HTR-8/SVneo (cell line): ENCODE measurements around the gene HECW1.

Experiments
- DNase-seq: peaks from one replicate; pipeline ENCODE4 v3.0.0; 2011; ENCODE audit warnings: low spot score, mixed read lengths; ENCODE audit not compliant: insufficient read length
- FAIRE-seq: peaks from 2 replicates; lab custom pipeline; 2011; peaks lifted over from hg19 to GRCh38; lab: Jason Lieb, UNC

Gene HECW1

DNA sequence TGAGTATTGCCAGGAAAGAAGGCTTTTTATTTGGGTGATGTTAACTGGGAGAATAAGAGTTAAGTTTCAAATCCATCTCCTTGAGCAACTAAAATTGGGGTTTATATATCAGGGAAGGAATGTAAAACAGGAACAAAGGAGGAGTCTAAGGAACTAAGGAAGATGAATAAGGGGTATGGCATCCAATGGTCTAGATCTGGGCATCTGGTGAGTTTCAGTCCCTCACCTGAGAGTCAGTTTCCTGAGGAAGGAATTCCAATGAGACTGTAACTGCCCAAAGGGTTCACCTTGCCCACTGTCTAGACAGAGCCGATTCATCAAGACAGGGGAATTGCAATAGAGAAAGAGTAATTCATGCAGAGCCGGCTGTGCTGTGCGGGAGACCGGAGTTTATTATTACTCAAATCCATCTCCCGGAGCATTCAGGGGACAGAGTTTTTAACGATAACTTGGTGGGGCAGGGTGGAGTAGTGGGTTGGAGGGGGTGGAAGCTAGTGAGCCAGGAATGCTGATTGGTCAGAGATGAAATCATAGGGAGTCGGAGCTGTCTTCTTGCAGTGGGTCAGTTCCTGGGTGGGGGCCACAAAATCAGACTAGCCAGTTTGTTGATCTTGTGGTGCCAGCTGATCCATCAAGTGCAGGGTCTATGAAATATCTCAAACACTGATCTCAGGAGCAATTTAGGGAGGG, 282.1 kb downstream of the HECW1 start:
- DNase-seq = no peak
- FAIRE-seq = no peak

DNA sequence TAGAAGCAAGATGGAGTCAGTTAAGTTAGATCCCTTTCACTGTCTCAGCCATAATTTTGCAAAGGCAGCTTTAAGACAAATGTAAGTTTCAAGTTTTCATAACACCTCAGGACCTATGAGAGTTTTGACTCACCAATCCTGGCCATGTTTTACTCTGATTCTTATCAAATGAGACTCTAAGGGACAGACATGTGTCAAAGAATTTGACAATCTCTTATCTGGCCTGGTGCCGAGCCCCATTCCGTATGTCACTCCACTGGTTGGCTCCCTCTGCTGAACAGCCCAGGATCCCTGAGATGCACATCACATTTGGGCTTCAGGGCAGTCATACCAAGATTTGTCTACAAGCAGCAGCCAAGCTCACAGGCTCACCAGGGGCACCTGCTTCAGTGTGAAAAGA, 282.9 kb downstream of the HECW1 start:
- no peak for DNase-seq
- no peak for FAIRE-seq

DNA sequence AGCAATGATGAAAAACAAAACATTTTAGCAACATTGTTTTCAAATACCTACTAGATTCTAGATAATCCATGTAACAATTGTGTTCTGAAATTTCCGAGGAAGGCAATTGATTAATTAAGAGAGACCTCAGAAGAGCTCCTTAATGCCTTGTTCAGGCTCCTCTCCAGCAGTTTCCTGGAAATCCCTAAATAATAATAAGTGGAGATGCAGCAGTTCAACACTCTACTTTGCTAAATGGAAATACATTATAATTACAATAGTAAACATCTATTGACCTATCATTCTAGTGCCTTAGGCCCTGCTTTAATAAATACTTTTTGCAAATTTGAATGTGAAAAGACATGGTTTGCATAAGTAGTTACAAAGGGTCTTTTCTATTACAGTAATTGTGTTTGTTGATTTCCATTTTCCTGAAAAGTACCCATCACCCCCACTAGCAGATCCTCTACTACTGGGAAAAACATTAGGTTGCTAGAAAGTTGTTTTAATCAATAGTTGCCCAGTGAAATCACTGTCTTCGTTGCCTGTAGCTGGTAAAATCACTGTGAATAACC, 283.8 kb downstream of the HECW1 start:
- no peak for FAIRE-seq

GRCh38 chr7:43398831-43399230, 286.4 kb downstream of the HECW1 start:
- FAIRE-seq (no peak), DNase-seq (no peak)

More for the DNA sequence above, 283.8 kb downstream of the HECW1 start:
- no peak for DNase-seq

DNA sequence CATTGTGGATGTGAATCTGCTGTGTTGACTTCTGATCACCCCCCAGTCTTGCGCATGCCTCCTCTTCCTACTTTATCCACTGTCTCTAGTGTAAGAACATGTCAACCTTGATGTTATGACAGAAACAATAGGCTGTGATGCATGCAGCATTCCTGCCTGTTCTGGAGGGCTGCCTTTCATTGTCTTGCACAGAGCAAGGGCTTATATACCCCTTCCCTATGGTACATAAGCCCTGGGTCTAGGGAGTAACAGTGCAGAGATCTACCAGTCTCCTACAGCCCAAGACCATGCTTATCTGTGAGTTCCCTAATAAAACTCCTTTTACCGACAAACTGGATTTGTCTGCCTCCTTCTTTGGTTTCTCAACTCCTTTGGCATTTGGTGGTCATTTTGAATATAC, 293.5 kb downstream of the HECW1 start:
- DNase-seq = no peak
- no peak for FAIRE-seq

GRCh38 chr7:43406961-43407360, 294.5 kb downstream of the HECW1 start:
- DNase-seq (no peak), FAIRE-seq (no peak)

DNA sequence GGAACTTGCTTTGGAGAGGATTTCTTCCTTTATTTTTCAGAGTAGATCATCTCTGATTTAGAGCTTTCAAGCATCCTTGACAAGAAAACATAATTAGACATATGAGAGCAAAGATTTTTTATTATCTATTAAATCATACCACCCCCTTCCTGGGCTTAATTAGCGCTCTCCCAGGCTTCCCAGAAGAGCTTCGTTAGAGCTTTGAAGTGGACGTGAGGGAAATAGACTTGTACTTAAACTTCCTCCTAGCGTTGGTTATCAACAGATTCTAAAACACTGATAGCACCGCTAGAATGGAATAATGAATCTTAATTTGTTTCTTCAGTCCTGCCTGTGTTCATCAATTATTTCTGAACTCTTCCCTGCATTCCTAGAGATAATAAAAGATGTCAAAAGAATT, 296.5 kb downstream of the HECW1 start:
- no peak for FAIRE-seq
- DNase-seq = no peak

- DNase-seq = no peak
- FAIRE-seq = no peak
These were observed 305.0 kb downstream of the HECW1 start for GRCh38 chr7:43417455-43417854.

DNA sequence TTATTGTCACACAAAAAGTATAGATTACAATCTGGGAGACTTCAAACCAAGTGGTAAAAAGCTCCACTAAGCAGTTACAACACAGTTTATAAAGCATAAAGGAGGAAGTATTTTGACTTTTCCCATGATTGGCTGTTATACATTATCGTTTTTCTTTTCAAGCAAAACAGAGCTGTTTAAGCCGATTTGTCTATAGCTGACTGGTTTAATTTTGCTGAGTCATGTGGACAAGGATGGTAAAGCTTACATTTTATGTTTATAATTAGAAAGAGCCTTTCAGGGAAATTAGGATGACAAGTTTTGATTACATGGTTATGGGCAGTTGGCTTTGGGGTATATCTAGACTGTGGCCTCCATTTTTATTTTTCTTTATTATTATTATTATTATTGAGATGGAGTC, 318.0 kb downstream of the HECW1 start:
- DNase-seq (no peak), FAIRE-seq (no peak)

- FAIRE-seq (no peak), DNase-seq (peak; percentile 13)
These were observed 318.7 kb downstream of the HECW1 start for GRCh38 chr7:43431020-43431595.

DNA sequence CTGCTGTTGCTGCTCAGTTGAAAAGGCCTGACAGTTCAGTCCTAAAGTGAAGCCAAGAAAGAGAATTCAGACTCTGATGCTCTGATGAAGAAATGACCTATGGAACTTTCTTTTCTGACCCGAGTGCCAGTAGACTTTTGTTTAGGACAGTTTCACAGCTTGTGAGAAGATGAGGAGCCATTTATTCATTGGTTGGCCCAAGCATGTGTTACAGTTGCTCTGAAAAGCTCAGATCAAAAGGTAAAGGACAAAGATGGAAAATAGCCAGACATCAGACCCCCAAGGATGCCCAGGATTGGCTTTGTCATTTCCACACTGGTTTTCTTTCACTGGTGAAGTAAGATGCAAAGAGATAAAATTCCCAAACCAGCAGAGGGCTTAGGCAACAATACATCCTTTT, 321.2 kb downstream of the HECW1 start:
- no peak for FAIRE-seq

DNA sequence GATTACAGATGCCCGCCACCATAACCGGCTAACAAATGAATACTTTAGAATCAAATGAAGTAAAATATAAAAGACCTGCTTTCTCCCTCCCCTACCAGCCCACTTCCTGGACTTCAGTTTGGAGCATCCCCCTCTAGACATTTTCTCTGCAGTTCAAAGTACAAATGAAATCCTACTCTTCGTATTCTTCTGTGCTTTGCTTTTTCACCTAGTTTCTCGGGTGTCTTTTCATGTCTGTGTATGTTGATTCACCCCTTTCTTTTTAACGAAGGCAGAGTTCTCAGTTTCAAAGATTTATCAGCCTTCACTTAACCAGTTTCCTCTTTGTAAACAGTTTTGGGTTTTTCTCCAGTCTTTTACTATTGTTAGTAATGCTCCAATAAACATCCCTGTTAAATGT, 324.6 kb downstream of the HECW1 start:
- FAIRE-seq = no peak
- no peak for DNase-seq

More for the DNA sequence above, 321.2 kb downstream of the HECW1 start:
- DNase-seq = no peak

DNA sequence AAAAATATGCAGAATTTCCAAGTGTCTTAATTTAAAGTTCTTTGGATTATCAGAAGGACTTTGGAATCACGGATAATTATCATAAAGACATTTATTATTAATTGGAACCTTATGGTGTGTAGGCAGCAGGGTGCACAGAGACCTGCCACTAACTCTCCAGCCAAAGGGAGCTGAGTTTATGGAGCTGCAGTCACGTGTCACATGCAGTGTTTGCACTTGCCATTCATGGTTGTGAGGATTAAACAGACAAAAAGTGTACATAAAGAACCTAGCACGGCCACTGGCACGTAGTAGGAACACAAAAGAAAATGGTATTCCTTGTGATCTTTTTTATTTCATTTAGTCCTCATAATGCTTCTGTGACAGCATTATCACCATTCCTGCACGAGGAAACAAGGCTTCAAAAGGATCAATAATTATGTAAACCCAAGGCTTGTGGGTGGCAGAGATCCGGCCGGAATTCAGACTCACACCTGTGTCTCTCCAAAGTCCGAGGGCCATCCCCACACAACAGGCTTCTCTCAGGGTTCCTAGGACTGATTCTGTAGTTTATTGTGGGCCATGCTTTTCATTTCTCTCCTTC, 326.5 kb downstream of the HECW1 start:
- no peak for DNase-seq
- FAIRE-seq = no peak

DNA sequence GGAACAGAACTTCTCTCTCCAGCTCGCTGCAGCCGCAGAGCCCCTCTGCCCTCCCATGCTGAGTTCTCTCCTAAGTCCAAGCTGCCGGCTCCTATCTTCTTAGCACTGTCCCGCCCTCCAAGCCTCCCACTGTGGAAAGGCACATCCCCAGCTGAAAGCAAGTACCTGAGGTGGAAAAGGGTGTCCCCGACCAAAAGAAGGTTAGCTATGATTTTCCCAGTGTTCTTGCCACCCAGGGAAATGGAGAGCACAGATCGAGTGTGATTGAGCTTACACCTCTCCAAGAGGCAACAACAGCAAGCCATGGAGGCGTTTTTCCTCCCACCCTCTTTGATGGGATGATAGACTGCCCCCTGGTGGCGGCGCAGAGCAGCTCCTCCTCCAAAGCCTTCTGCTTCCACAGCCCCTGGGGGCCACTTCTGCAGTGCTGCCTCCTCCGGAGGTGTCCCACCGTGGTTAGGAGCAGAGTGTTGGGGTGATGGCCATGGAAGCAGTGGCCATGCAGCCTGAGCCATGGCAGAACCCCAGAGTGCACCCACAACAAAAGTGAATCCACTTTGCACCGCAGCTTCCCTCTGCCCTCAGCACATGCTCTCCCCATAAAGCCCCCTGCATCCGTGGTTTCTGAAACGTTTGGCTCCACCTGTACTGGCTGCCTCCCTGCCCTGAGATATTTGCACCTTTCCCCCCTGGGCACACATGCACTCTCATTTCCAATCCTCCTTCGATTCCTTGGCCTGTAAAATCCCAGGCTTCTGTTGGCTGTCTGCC, 327.4 kb downstream of the HECW1 start:
- FAIRE-seq = no peak
- DNase-seq = peak; percentile 69

DNA sequence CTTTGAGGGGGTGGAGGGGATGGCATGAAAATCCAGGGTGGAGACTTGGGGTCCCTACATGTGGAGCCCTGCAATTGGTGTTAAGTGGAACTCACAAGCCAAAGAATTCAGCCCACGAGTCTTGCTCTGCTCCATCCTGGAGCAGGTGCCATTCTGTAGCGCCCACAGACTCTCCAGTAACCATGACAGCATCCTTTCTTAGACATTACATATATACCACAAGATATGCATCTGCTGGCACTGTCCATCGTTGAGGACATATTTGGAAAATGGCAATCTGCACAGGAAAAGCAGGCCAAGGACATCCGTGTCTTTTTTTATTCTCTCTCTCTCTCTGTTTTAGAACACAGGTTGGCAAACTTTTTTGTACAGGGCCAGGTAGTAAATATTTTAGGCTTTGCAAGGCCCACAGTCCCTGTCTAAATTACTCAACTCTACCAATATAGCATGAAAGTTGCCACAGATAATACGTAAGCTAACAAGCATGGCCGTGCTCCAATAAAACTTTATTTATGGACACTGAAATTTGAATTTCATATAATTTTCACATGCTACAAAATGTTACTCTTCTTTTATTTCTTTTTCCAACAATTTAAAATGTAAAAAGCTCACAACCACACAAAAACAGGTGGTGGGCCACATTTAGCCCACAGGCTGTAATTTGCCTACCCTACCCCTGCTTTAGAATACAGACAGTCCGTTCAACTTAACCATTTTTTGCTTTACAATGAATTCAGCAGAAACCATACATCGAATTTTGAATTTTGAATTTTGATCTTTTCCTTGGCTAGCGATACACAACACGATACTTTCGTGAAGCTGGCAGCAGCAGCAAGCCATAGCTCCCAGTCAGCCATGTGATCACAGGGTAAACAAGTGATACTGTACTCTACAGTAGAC, 329.0 kb downstream of the HECW1 start:
- FAIRE-seq = no peak
- DNase-seq = no peak

DNA sequence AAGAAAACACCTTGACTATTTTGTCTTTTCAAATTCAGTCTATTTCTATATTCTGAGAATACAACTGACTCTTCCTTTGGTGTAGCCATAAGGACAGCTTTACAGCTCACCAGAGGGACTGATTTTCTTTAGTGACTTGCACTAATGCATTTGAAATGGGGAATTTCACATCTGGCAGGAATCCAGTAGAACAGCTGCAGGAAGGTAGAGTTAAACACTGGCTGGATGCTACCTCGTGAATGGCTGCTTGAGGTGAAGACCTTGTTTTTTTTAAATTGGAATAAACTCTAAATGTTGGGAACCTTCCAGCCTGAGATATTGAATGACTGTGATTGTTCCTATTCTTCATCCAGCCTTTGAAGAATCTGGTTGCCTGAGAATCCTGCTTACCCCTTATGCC, 330.9 kb downstream of the HECW1 start:
- DNase-seq (no peak), FAIRE-seq (no peak)

GRCh38 chr7:43444711-43445578, 332.5 kb downstream of the HECW1 start:
- DNase-seq (no peak), FAIRE-seq (no peak)

DNA sequence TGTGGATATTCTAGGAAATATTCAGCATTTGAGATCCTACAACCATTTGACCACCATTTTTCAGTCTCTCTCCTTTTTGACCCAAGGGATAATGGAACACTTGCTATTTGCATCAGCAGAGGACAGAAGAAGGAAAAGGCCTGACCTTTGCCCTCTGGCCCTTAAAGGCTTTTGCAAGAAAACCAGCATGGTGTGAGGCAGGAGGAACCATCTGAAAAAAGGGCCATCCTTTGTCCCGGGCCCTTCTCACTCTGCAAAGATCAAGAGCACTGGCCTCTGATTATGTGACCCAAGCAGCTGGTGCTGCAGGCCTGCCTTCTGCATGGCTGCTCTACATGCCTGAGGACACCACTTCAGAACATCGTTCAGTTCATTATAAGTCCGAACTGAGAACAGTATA, 337.1 kb downstream of the HECW1 start:
- no peak for FAIRE-seq

DNA sequence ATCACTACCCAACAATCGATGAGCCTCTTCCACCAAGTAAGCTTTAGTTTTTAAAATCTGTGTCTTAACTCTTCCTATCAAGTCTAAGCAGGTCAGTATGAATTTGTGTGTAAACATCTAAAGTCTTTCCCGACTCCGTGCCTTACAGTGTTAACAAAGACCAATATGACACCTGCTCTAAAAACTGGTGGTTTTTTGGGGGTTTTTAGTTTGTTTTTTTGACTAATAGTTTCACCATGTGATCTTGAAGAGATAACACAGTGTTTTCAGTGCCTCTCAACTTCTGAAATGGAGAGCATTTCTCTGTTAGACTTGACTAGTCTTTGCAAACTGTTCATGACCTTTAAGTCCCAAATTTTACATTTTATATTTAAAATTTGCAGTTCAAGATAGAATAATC, 338.4 kb downstream of the HECW1 start:
- no peak for FAIRE-seq
- DNase-seq = no peak

More for the DNA sequence above, 337.1 kb downstream of the HECW1 start:
- DNase-seq = no peak
